OCI-LY7 (cell line): ENCODE measurements around the gene MAML3. TPM values are rescaled to one million over a fixed set of nuclear protein-coding genes. Genes with fewer than 3 reads are reported as not detected.
A peak's percentile ranks its signal among the peaks of the same experiment; 100 is the strongest.

Experiments
- BruUV-seq: library from RNA; stranded (reverse); fragments of 400-500 nt; replicated peaks from 2 replicates; lab custom pipeline; 2021; lab: Mats Ljungman, UMichigan
- CTCF ChIA-PET: fragments of 300-600 bp; sonication (Branson Sonifier 250); formaldehyde crosslinking; loops from one replicate; lab custom pipeline; 2022; ENCODE audit warnings: antibody characterized with exemption; ENCODE audit not compliant: unreplicated experiment; lab: Charles Lee
- POLR2A ChIA-PET: fragments of 300-600 bp; sonication (Branson Sonifier 250); formaldehyde crosslinking; loops from one replicate; lab custom pipeline; 2022; ENCODE audit warnings: antibody characterized with exemption; lab: Charles Lee
- DNase-seq: peaks from one replicate; pipeline ENCODE4 v3.0.0-alpha.2; 2015; ENCODE audit warnings: low spot score
- H2AFZ ChIP-seq: fragments of 200-600 bp; sonication (generic), shearing (Covaris generic); 2 replicates; pipeline ENCODE4 v1.6.1; 2014; ENCODE audit warnings: mild to moderate bottlenecking, antibody characterized with exemption, low read length, moderate library complexity
- H3K27ac ChIP-seq: fragments of 200-600 bp; sonication (generic); 2 replicates; pipeline ENCODE4 v1.5.1; 2014; ENCODE audit warnings: mixed run types, low read depth, mild to moderate bottlenecking, moderate library complexity, low read length, inconsistent platforms; ENCODE audit not compliant: poor library complexity, severe bottlenecking
- H3K36me3 ChIP-seq: fragments of 200-600 bp; sonication (generic); 2 replicates; pipeline ENCODE4 v1.6.1; 2014; ENCODE audit warnings: mild to moderate bottlenecking, antibody characterized with exemption, low read length, moderate library complexity, mixed read lengths; ENCODE audit not compliant: insufficient read depth
- H3K4me1 ChIP-seq: fragments of 200-600 bp; sonication (generic); 2 replicates; pipeline ENCODE4 v1.5.1; 2014; ENCODE audit warnings: mild to moderate bottlenecking, low read length; ENCODE audit not compliant: insufficient read depth, poor library complexity, severe bottlenecking
- H3K4me2 ChIP-seq: fragments of 200-600 bp; sonication (generic); 2 replicates; pipeline ENCODE4 v1.6.1; 2014; ENCODE audit warnings: mild to moderate bottlenecking, low read length
- H3K4me3 ChIP-seq: fragments of 200-600 bp; sonication (generic); 2 replicates; pipeline ENCODE4 v1.5.1; 2014; ENCODE audit warnings: mild to moderate bottlenecking, low read depth, low read length; ENCODE audit not compliant: poor library complexity, severe bottlenecking
- H3K79me2 ChIP-seq: fragments of 200-600 bp; sonication (generic); 2 replicates; pipeline ENCODE4 v1.6.1; 2016; ENCODE audit warnings: low read depth, mild to moderate bottlenecking, low read length, moderate library complexity, mixed read lengths; ENCODE audit not compliant: insufficient read depth
- H3K9me2 ChIP-seq: fragments of 200-600 bp; sonication (generic); 2 replicates; pipeline ENCODE4 v1.6.1; 2016; ENCODE audit warnings: mild to moderate bottlenecking, low read length, mixed read lengths; ENCODE audit not compliant: insufficient read depth
- H3K9me3 ChIP-seq: fragments of 200-600 bp; sonication (generic); 2 replicates; pipeline ENCODE4 v1.6.1; 2014; ENCODE audit warnings: mild to moderate bottlenecking, mixed run types, low read length, mixed read lengths
- H4K20me1 ChIP-seq: fragments of 200-600 bp; sonication (generic); 2 replicates; pipeline ENCODE4 v1.6.1; 2014; ENCODE audit warnings: mild to moderate bottlenecking, antibody characterized with exemption, low read length, moderate library complexity, mixed read lengths; ENCODE audit not compliant: insufficient read depth
- EZH2phosphoT487 ChIP-seq: fragments of 200-600 bp; sonication (generic); IDR thresholded peaks from 2 replicates; pipeline ENCODE4 v1.6.1; 2018; ENCODE audit warnings: low read depth, borderline replicate concordance, mild to moderate bottlenecking, mixed run types, antibody characterized with exemption, low read length, moderate library complexity, mixed read lengths
- intact Hi-C: fragments of 100-400 bp; cut with micrococcal nuclease; formaldehyde crosslinking; loops from one replicate; pipeline ENCODE4 v1.10.0; 2022; ENCODE audit not compliant: unreplicated experiment
- total RNA-seq, 2 experiments: library from RNA; depleted of rRNA in 1 of 2; stranded (reverse); fragments of >200 nt in 1 of 2; shearing (Covaris generic) in 1 of 2; gene quantifications; 2 replicates each; pipeline ENCODE4 v1.2.3, GENCODE V29; 2014 to 2022
- TF ChIP-seq, protein P1 (sequence below): fragments of 200-600 bp; sonication (generic); conservative IDR thresholded peaks from 2 replicates; pipeline ENCODE4 v1.5.1; 2014; ENCODE audit warnings: mild to moderate bottlenecking, antibody characterized with exemption, low read length, moderate library complexity, mixed read lengths

Gene MAML3
- total RNA-seq, 2 experiments from 2014 or later = 0.80 to 1.2 TPM

DNA sequence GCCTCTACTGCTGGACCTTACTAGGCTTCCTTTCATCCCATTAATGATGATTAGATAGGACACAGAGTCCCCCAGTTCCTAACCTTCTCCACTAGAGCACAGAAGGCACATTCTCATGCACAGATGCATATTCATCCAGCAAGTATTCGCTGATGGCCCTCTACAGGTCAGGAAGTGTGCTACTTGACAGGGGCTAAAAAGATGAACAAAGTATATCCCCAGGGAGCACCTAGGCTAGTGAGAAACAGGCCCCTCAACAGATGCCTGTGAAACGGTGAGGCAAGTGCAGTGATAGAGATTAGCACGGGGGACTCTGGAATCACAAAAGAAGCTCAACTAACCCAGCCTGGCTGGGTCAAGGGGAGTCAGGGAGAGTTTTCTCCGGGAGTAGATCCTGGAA, 392.5 kb downstream of the MAML3 start:
- no peaks in the 10 kb centered on the region for H3K9me3 ChIP-seq
- no peak overlapping the region for H3K4me2 ChIP-seq
- H3K36me3 ChIP-seq = no peaks in the 10 kb centered on the region
- intact Hi-C loops = no loop called here
- BruUV-seq = no TSS peak
- H3K27ac ChIP-seq = no peak overlapping the region
- no peaks in the 10 kb centered on the region for H3K9me2 ChIP-seq
- no peak overlapping the region for H2AFZ ChIP-seq
- H3K4me3 ChIP-seq = no peak overlapping the region
- ChIA-PET POLR2A (no interaction called here), CTCF (no interaction called here)
- no peaks in the 10 kb centered on the region for H3K79me2 ChIP-seq
- no peak for TF ChIP-seq EZH2phosphoT487
- TF ChIP-seq, protein P1, sequence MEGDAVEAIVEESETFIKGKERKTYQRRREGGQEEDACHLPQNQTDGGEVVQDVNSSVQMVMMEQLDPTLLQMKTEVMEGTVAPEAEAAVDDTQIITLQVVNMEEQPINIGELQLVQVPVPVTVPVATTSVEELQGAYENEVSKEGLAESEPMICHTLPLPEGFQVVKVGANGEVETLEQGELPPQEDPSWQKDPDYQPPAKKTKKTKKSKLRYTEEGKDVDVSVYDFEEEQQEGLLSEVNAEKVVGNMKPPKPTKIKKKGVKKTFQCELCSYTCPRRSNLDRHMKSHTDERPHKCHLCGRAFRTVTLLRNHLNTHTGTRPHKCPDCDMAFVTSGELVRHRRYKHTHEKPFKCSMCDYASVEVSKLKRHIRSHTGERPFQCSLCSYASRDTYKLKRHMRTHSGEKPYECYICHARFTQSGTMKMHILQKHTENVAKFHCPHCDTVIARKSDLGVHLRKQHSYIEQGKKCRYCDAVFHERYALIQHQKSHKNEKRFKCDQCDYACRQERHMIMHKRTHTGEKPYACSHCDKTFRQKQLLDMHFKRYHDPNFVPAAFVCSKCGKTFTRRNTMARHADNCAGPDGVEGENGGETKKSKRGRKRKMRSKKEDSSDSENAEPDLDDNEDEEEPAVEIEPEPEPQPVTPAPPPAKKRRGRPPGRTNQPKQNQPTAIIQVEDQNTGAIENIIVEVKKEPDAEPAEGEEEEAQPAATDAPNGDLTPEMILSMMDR = peak; percentile 69
- DNase-seq = peak; percentile 63
- H3K4me1 ChIP-seq = peaks cover 19% of the 10 kb centered on the region
- H4K20me1 ChIP-seq = no peaks in the 10 kb centered on the region

DNA sequence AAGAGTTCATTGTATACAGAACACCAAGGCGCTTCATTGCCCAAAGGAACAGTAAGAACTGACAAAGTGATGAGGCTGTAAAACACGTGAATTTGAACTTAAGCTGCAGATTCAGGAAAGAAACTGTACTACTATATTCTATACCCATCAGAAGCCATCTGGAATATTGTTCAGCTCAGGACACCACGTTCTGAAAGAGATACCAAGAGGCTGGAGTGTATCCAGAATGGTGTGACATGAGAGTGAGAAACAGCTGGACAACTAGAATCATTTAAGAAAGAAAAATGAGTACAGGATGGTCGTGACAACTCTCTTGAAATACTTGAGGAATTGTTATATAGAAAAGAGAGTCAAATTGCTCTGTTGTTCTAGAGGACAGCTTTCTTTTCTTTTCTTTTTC, 393.4 kb downstream of the MAML3 start:
- TF ChIP-seq, protein P1 = no peak
- no peak for TF ChIP-seq EZH2phosphoT487
- Histone ChIP-seq H4K20me1 (no peaks in the 10 kb centered on the region), H3K27ac (no peak overlapping the region), H3K4me2 (no peak overlapping the region), H3K9me3 (no peaks in the 10 kb centered on the region), H3K36me3 (no peaks in the 10 kb centered on the region), H3K9me2 (no peaks in the 10 kb centered on the region), H3K4me1 (peaks cover 19% of the 10 kb centered on the region), H3K4me3 (no peak overlapping the region), H2AFZ (no peak overlapping the region), H3K79me2 (no peaks in the 10 kb centered on the region)
- intact Hi-C loops = no loop called here
- BruUV-seq = no TSS peak
- ChIA-PET CTCF (interaction anchor here (0.5 kb wide), 1 partner anchor 72 kb away, joined by 3 read pairs; no protein-coding TSS in a partner anchor), POLR2A (interaction anchor here (0.5 to 1.0 kb wide), 2 partner anchors 24 to 620 kb away, joined by 3 read pairs; no protein-coding TSS in a partner anchor)
- no peak for DNase-seq

DNA sequence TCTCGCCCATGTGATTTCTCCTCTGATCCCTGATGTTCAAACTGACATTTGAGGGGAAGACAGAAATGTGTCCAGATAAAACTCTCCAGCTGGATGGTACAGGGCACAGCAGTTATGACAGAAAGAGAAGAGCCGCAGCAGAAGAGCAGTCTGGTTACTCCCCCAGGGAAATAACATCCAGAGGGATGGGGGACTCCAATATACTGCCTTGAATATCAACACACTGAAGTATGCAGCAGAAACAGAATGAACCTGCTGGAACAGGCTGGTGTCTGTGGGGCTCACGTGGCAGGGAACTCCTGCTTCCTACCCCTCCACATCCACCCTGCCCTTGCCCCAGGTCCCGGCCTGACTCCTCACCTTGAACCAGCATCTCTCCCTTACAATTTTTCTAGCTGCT, 394.9 kb downstream of the MAML3 start:
- H3K79me2 ChIP-seq = no peaks in the 10 kb centered on the region
- BruUV-seq = no TSS peak
- H3K27ac ChIP-seq = no peak overlapping the region
- no peak overlapping the region for H3K4me3 ChIP-seq
- H2AFZ ChIP-seq = no peak overlapping the region
- ChIA-PET POLR2A (no interaction called here), CTCF (no interaction called here)
- no peak for DNase-seq
- no peaks in the 10 kb centered on the region for H3K36me3 ChIP-seq
- no peaks in the 10 kb centered on the region for H3K9me2 ChIP-seq
- H3K4me2 ChIP-seq = no peak overlapping the region
- H4K20me1 ChIP-seq = no peaks in the 10 kb centered on the region
- peaks cover 15% of the 10 kb centered on the region for H3K4me1 ChIP-seq
- H3K9me3 ChIP-seq = no peaks in the 10 kb centered on the region
- TF ChIP-seq, protein P1 = no peak
- intact Hi-C loops = no loop called here
